Ishikawa (cell line): Measurements from ENCODE around the gene TCTN3.

Experiments used
- CEBPB ChIP-seq: IDR thresholded peaks from 2 replicates; pipeline ENCODE4 v1.6.1; 2012
- CREB1 ChIP-seq: IDR thresholded peaks from 2 replicates; pipeline ENCODE4 v1.6.1; 2012; ENCODE audit warnings: low read depth
- EGR1 ChIP-seq: IDR thresholded peaks from 2 replicates; pipeline ENCODE4 v1.6.1; 2012
- EP300 ChIP-seq: IDR thresholded peaks from 2 replicates; pipeline ENCODE4 v1.6.1; 2012; ENCODE audit warnings: borderline replicate concordance
- FOXM1 ChIP-seq: IDR thresholded peaks from 2 replicates; pipeline ENCODE4 v1.6.1; 2012; ENCODE audit warnings: low read depth, borderline replicate concordance
- MAX ChIP-seq: IDR thresholded peaks from 2 replicates; pipeline ENCODE4 v1.6.1; 2012
- NFIC ChIP-seq: IDR thresholded peaks from 2 replicates; pipeline ENCODE4 v1.6.1; 2012
- RAD21 ChIP-seq: IDR thresholded peaks from 2 replicates; pipeline ENCODE4 v1.6.1; 2012; ENCODE audit warnings: low read depth
- REST ChIP-seq: IDR thresholded peaks from 2 replicates; pipeline ENCODE4 v1.6.1; 2012; ENCODE audit warnings: low read depth, mild to moderate bottlenecking
- TAF1 ChIP-seq: IDR thresholded peaks from 2 replicates; pipeline ENCODE4 v1.6.1; 2012; ENCODE audit warnings: low read depth, mild to moderate bottlenecking
- TCF12 ChIP-seq: IDR thresholded peaks from 2 replicates; pipeline ENCODE4 v1.6.1; 2012; ENCODE audit warnings: low read depth
- TEAD4 ChIP-seq: IDR thresholded peaks from 2 replicates; pipeline ENCODE4 v1.6.1; 2012
- USF1 ChIP-seq: IDR thresholded peaks from 2 replicates; pipeline ENCODE4 v1.6.1; 2012
- YY1 ChIP-seq: IDR thresholded peaks from 2 replicates; pipeline ENCODE4 v1.6.1; 2012; ENCODE audit warnings: low read depth
- ZBTB7A ChIP-seq: IDR thresholded peaks from 2 replicates; pipeline ENCODE4 v1.6.1; 2012; ENCODE audit warnings: low read depth

Gene TCTN3

GRCh38 chr10:95698415-95698814, 4.7 kb upstream of the TCTN3 start:
- no peak for TF ChIP-seq MAX
- TF ChIP-seq YY1: no peak
- TF ChIP-seq TEAD4: no peak
- no peak for TF ChIP-seq EGR1
- no peak for TF ChIP-seq USF1
- TF ChIP-seq CREB1: no peak
- no peak for TF ChIP-seq ZBTB7A
- TF ChIP-seq CEBPB: no peak

- TF ChIP-seq MAX (no peak), TCF12 (no peak), RAD21 (no peak), USF1 (no peak), FOXM1 (no peak), ZBTB7A (no peak), EGR1 (no peak), YY1 (no peak), TAF1 (no peak), CEBPB (no peak), NFIC (no peak), CREB1 (no peak), EP300 (no peak)
Measured at GRCh38 chr10:95697429-95697828, 3.7 kb upstream of the TCTN3 start.

- no peak for TF ChIP-seq REST
- TF ChIP-seq RAD21: no peak
- TF ChIP-seq NFIC: no peak
- no peak for TF ChIP-seq EGR1
- no peak for TF ChIP-seq FOXM1
- TF ChIP-seq CREB1: no peak
- no peak for TF ChIP-seq ZBTB7A
Measured at GRCh38 chr10:95694665-95695064, 938 bp upstream of the TCTN3 start.

GRCh38 chr10:95693071-95693667, 558 bp downstream of the TCTN3 start:
- TF ChIP-seq CEBPB (no peak), REST (no peak), TCF12 (no peak), CREB1 (no peak), RAD21 (no peak)

- TF ChIP-seq EGR1: no peak
- no peak for TF ChIP-seq EP300
- TF ChIP-seq USF1: no peak
- no peak for TF ChIP-seq RAD21
- no peak for TF ChIP-seq TAF1
- no peak for TF ChIP-seq REST
- no peak for TF ChIP-seq CREB1
- TF ChIP-seq NFIC: no peak
- no peak for TF ChIP-seq YY1
- TF ChIP-seq ZBTB7A: no peak
- no peak for TF ChIP-seq TCF12
- TF ChIP-seq TEAD4: no peak
Measured at GRCh38 chr10:95691281-95691680, 2.4 kb downstream of the TCTN3 start.
